GM23248 (cell line): ENCODE data around the gene INSRR.

ENCODE experiments used
- EZH2 ChIP-seq: fragments of 200-600 bp; sonication (generic); IDR thresholded peaks from 2 replicates; pipeline ENCODE4 v1.6.1; 2018; ENCODE audit warnings: antibody characterized with exemption, mild to moderate bottlenecking; ENCODE audit not compliant: insufficient read depth, poor library complexity, severe bottlenecking
- EZH2phosphoT487 ChIP-seq: fragments of 200-600 bp; sonication (generic); IDR thresholded peaks from 2 replicates; pipeline ENCODE4 v1.6.1; 2018; ENCODE audit warnings: antibody characterized with exemption, moderate library complexity, mild to moderate bottlenecking, low read depth; ENCODE audit not compliant: insufficient read depth

DNA sequence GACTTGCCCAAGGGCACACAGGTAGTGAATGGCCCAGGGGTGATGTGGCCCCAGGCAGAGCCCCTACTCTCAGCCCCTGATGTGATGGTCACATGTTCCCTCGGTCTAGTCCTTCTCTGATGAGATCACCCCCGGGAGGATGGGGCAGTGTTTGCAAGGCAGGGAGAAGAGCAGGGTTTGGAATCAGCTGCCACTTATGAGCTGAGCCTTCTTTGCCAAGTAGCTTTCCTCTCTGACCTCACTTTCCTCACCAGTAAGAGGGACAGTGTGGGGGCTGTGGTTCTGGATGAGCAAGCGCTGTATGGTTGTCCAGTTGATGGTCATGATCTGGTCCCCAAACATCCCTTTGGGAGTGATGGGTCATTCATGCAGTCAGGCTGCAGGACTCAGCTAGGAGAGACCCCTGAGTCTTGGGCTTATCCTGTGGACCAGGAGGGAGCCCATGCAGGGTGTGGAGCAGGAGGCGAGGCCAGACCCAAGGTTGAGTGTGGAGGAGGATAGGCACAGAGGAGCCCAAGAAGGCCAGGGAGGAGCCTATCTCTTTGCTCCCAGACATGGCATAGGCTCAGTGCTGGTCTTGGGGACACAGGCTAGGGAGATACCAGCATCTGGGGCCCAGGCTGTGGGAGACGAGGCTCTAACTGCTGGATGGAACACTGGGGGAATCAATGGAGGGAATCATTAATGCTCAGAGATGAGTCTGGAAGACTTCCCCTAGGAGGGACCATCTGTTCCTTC, 18.7 kb upstream of the INSRR start:
- no peak for TF ChIP-seq EZH2phosphoT487
- TF ChIP-seq EZH2 = no peak
